ENCODE data around the gene TMED9.

Gene TMED9

GRCh38 chr5:177569894-177570293, 22.1 kb upstream of the TMED9 start:
- no peaks in the 10 kb centered on the region for H3K36me3 ChIP-seq (ENCODE audit: control insufficient read depth in 5 of 5, insufficient read depth in 5 of 5, low read length in 5 of 5)
- H3K27me3 ChIP-seq (ENCODE audit: control insufficient read depth in 5 of 5, insufficient read depth in 4 of 5, low read length in 5 of 5): peaks cover 0 to 5% (median 3%) of the 10 kb centered on the region in 5 donors
- H3K9ac ChIP-seq (ENCODE audit: low read length in 5 of 5): no peak overlapping the region
- H3K4me3 ChIP-seq (ENCODE audit: low read depth in 1 of 5, low read length in 5 of 5): no peak overlapping the region
- H3K4me1 ChIP-seq (ENCODE audit: control insufficient read depth in 5 of 5, insufficient read depth in 5 of 5, low read length in 5 of 5): no peaks in the 10 kb centered on the region
- H3K9me3 ChIP-seq (ENCODE audit: control insufficient read depth in 5 of 5, low read length in 5 of 5): no peaks in the 10 kb centered on the region
- H3K27ac ChIP-seq (ENCODE audit: low read depth, low read length): no peak overlapping the region

- Histone ChIP-seq H3K9ac (ENCODE audit: low read length in 5 of 5) (no peak overlapping the region), H3K27me3 (ENCODE audit: control insufficient read depth in 5 of 5, insufficient read depth in 4 of 5, low read length in 5 of 5) (no peaks in the 10 kb centered on the region), H3K4me3 (ENCODE audit: low read depth in 1 of 5, low read length in 5 of 5) (no peak overlapping the region), H3K27ac (ENCODE audit: low read depth, low read length) (no peak overlapping the region), H3K4me1 (ENCODE audit: control insufficient read depth in 5 of 5, insufficient read depth in 5 of 5, low read length in 5 of 5) (no peaks in the 10 kb centered on the region), H3K36me3 (ENCODE audit: control insufficient read depth in 5 of 5, insufficient read depth in 5 of 5, low read length in 5 of 5) (no peaks in the 10 kb centered on the region), H3K9me3 (ENCODE audit: control insufficient read depth in 5 of 5, low read length in 5 of 5) (no peaks in the 10 kb centered on the region)
Measured at GRCh38 chr5:177575488-177575887, 16.5 kb upstream of the TMED9 start.

- Histone ChIP-seq H3K9ac (ENCODE audit: low read length in 5 of 5) (no peak overlapping the region), H3K4me1 (ENCODE audit: control insufficient read depth in 5 of 5, insufficient read depth in 5 of 5, low read length in 5 of 5) (no peaks in the 10 kb centered on the region), H3K9me3 (ENCODE audit: control insufficient read depth in 5 of 5, low read length in 5 of 5) (no peaks in the 10 kb centered on the region), H3K27me3 (ENCODE audit: control insufficient read depth in 5 of 5, insufficient read depth in 4 of 5, low read length in 5 of 5) (no peaks in the 10 kb centered on the region), H3K36me3 (ENCODE audit: control insufficient read depth in 5 of 5, insufficient read depth in 5 of 5, low read length in 5 of 5) (no peaks in the 10 kb centered on the region), H3K4me3 (ENCODE audit: low read depth in 1 of 5, low read length in 5 of 5) (no peak overlapping the region), H3K27ac (ENCODE audit: low read depth, low read length) (no peak overlapping the region)
Measured at GRCh38 chr5:177576169-177576568, 15.8 kb upstream of the TMED9 start.

- Histone ChIP-seq H3K4me3 (ENCODE audit: low read depth in 1 of 5, low read length in 5 of 5) (no peak overlapping the region), H3K9me3 (ENCODE audit: control insufficient read depth in 5 of 5, low read length in 5 of 5) (no peaks in the 10 kb centered on the region), H3K4me1 (ENCODE audit: control insufficient read depth in 5 of 5, insufficient read depth in 5 of 5, low read length in 5 of 5) (no peaks in the 10 kb centered on the region), H3K27ac (ENCODE audit: low read depth, low read length) (no peak overlapping the region), H3K9ac (ENCODE audit: low read length in 5 of 5) (no peak overlapping the region), H3K27me3 (ENCODE audit: control insufficient read depth in 5 of 5, insufficient read depth in 4 of 5, low read length in 5 of 5) (no peaks in the 10 kb centered on the region), H3K36me3 (ENCODE audit: control insufficient read depth in 5 of 5, insufficient read depth in 5 of 5, low read length in 5 of 5) (no peaks in the 10 kb centered on the region)
Measured at GRCh38 chr5:177578316-177578715, 13.7 kb upstream of the TMED9 start.

GRCh38 chr5:177588413-177588909, 3.5 kb upstream of the TMED9 start:
- H3K4me1 ChIP-seq (ENCODE audit: control insufficient read depth in 5 of 5, insufficient read depth in 5 of 5, low read length in 5 of 5): peaks cover 0 to 19% (median 16%) of the 10 kb centered on the region in 5 donors
- H3K9ac ChIP-seq (ENCODE audit: low read length in 5 of 5): no peak overlapping the region
- no peak overlapping the region for H3K4me3 ChIP-seq (ENCODE audit: low read depth in 1 of 5, low read length in 5 of 5)
- H3K9me3 ChIP-seq (ENCODE audit: control insufficient read depth in 5 of 5, low read length in 5 of 5): no peaks in the 10 kb centered on the region
- H3K27ac ChIP-seq (ENCODE audit: low read depth, low read length): no peak overlapping the region
- peaks cover 0 to 3% (median 2%) of the 10 kb centered on the region in 5 donors for H3K36me3 ChIP-seq (ENCODE audit: control insufficient read depth in 5 of 5, insufficient read depth in 5 of 5, low read length in 5 of 5)
- H3K27me3 ChIP-seq (ENCODE audit: control insufficient read depth in 5 of 5, insufficient read depth in 4 of 5, low read length in 5 of 5): peaks cover 0 to 4% (median 2%) of the 10 kb centered on the region in 5 donors

GRCh38 chr5:177590406-177590805, 1.6 kb upstream of the TMED9 start:
- Histone ChIP-seq H3K9ac (ENCODE audit: low read length in 5 of 5) (no peak overlapping the region), H3K27me3 (ENCODE audit: control insufficient read depth in 5 of 5, insufficient read depth in 4 of 5, low read length in 5 of 5) (peaks cover 0 to 2% (median 2%) of the 10 kb centered on the region in 5 donors), H3K36me3 (ENCODE audit: control insufficient read depth in 5 of 5, insufficient read depth in 5 of 5, low read length in 5 of 5) (peaks cover 0 to 22% (median 21%) of the 10 kb centered on the region in 5 donors), H3K4me3 (ENCODE audit: low read depth in 1 of 5, low read length in 5 of 5) (no peak overlapping the region), H3K9me3 (ENCODE audit: control insufficient read depth in 5 of 5, low read length in 5 of 5) (no peaks in the 10 kb centered on the region), H3K4me1 (ENCODE audit: control insufficient read depth in 5 of 5, insufficient read depth in 5 of 5, low read length in 5 of 5) (peaks cover 0 to 25% (median 19%) of the 10 kb centered on the region in 5 donors), H3K27ac (ENCODE audit: low read depth, low read length) (no peak overlapping the region)

- Histone ChIP-seq H3K27ac (ENCODE audit: low read depth, low read length) (no peak overlapping the region), H3K4me1 (ENCODE audit: control insufficient read depth in 5 of 5, insufficient read depth in 5 of 5, low read length in 5 of 5) (peaks cover 0 to 25% (median 19%) of the 10 kb centered on the region in 5 donors), H3K9me3 (ENCODE audit: control insufficient read depth in 5 of 5, low read length in 5 of 5) (no peaks in the 10 kb centered on the region), H3K27me3 (ENCODE audit: control insufficient read depth in 5 of 5, insufficient read depth in 4 of 5, low read length in 5 of 5) (peaks cover 0 to 2% (median 0%) of the 10 kb centered on the region in 5 donors), H3K9ac (ENCODE audit: low read length in 5 of 5) (peak overlapping the region in 4 of 5 donors; percentile 4 to 56 (median 32)), H3K36me3 (ENCODE audit: control insufficient read depth in 5 of 5, insufficient read depth in 5 of 5, low read length in 5 of 5) (peaks cover 0 to 35% (median 33%) of the 10 kb centered on the region in 5 donors), H3K4me3 (ENCODE audit: low read depth in 1 of 5, low read length in 5 of 5) (peak overlapping the region; percentile 85 to 94 (median 93))
Measured at GRCh38 chr5:177591690-177592009, 353 bp upstream of the TMED9 start.

GRCh38 chr5:177592905-177593304, 902 bp downstream of the TMED9 start:
- peak overlapping the region; percentile 80 to 94 (median 93) for H3K4me3 ChIP-seq (ENCODE audit: low read depth in 1 of 5, low read length in 5 of 5)
- H3K27me3 ChIP-seq (ENCODE audit: control insufficient read depth in 5 of 5, insufficient read depth in 4 of 5, low read length in 5 of 5): peaks cover 0 to 2% (median 0%) of the 10 kb centered on the region in 5 donors
- H3K4me1 ChIP-seq (ENCODE audit: control insufficient read depth in 5 of 5, insufficient read depth in 5 of 5, low read length in 5 of 5): peaks cover 0 to 25% (median 19%) of the 10 kb centered on the region in 5 donors
- no peak overlapping the region for H3K27ac ChIP-seq (ENCODE audit: low read depth, low read length)
- no peaks in the 10 kb centered on the region for H3K9me3 ChIP-seq (ENCODE audit: control insufficient read depth in 5 of 5, low read length in 5 of 5)
- H3K9ac ChIP-seq (ENCODE audit: low read length in 5 of 5): peak overlapping the region; percentile 87 to 93 (median 91)
- peaks cover 0 to 37% (median 34%) of the 10 kb centered on the region in 5 donors for H3K36me3 ChIP-seq (ENCODE audit: control insufficient read depth in 5 of 5, insufficient read depth in 5 of 5, low read length in 5 of 5)

- Histone ChIP-seq H3K9ac (ENCODE audit: low read length in 5 of 5) (peak overlapping the region in 1 of 5 donors; percentile 28), H3K4me3 (ENCODE audit: low read depth in 1 of 5, low read length in 5 of 5) (no peak overlapping the region), H3K4me1 (ENCODE audit: control insufficient read depth in 5 of 5, insufficient read depth in 5 of 5, low read length in 5 of 5) (peaks cover 0 to 27% (median 19%) of the 10 kb centered on the region in 5 donors)
Measured at GRCh38 chr5:177593511-177593910, 1.5 kb downstream of the TMED9 start.

GRCh38 chr5:177594071-177594470, 2.1 kb downstream of the TMED9 start:
- Histone ChIP-seq H3K36me3 (ENCODE audit: control insufficient read depth in 5 of 5, insufficient read depth in 5 of 5, low read length in 5 of 5) (peaks cover 0 to 37% (median 34%) of the 10 kb centered on the region in 5 donors), H3K27ac (ENCODE audit: low read depth, low read length) (no peak overlapping the region), H3K4me1 (ENCODE audit: control insufficient read depth in 5 of 5, insufficient read depth in 5 of 5, low read length in 5 of 5) (peaks cover 0 to 31% (median 20%) of the 10 kb centered on the region in 5 donors), H3K9ac (ENCODE audit: low read length in 5 of 5) (no peak overlapping the region), H3K27me3 (ENCODE audit: control insufficient read depth in 5 of 5, insufficient read depth in 4 of 5, low read length in 5 of 5) (peaks cover 0 to 2% (median 0%) of the 10 kb centered on the region in 5 donors), H3K9me3 (ENCODE audit: control insufficient read depth in 5 of 5, low read length in 5 of 5) (no peaks in the 10 kb centered on the region), H3K4me3 (ENCODE audit: low read depth in 1 of 5, low read length in 5 of 5) (no peak overlapping the region)

More at GRCh38 chr5:177593511-177593910, 1.5 kb downstream of the TMED9 start:
- peaks cover 0 to 37% (median 34%) of the 10 kb centered on the region in 5 donors for H3K36me3 ChIP-seq (ENCODE audit: control insufficient read depth in 5 of 5, insufficient read depth in 5 of 5, low read length in 5 of 5)
- H3K27me3 ChIP-seq (ENCODE audit: control insufficient read depth in 5 of 5, insufficient read depth in 4 of 5, low read length in 5 of 5): peaks cover 0 to 2% (median 0%) of the 10 kb centered on the region in 5 donors
- H3K27ac ChIP-seq (ENCODE audit: low read depth, low read length): no peak overlapping the region
- H3K9me3 ChIP-seq (ENCODE audit: control insufficient read depth in 5 of 5, low read length in 5 of 5): no peaks in the 10 kb centered on the region

All from subcutaneous abdominal adipose tissue (tissue), 5 donors.